Psoas muscle (tissue), 8 donors: Measurements from ENCODE around the gene ARHGAP40. TPM values are rescaled to one million over a fixed set of nuclear protein-coding genes. Genes with fewer than 3 reads are reported as not detected.
A peak's percentile ranks its signal among the peaks of the same experiment; 100 is the strongest.

Experiments
- ATAC-seq, 4 donors: fragments of 200-7000 bp; cut with Tn5 transposase; one replicate each; pipeline ENCODE4 v1.9.1; 2020; ENCODE audit warnings: moderate library complexity in 3 of 4, mild to moderate bottlenecking in 2 of 4
- DNase-seq, 2 donors: peaks; one replicate each; pipeline ENCODE4 v3.0.0-alpha.2; 2020
- H3K27ac ChIP-seq: fragments of 200-600 bp; one replicate; pipeline ENCODE4 v1.8.0; 2022
- H3K27me3 ChIP-seq, 3 donors: fragments of 200-600 bp in 1 of 3; one replicate each; pipeline versions ENCODE4 v1.6.1 to v1.8.0; 2013 to 2022; ENCODE audit warnings: low read length in 2 of 3, mild to moderate bottlenecking in 2 of 3, moderate library complexity in 1 of 3; ENCODE audit not compliant: insufficient read depth in 3 of 3
- H3K36me3 ChIP-seq, 2 donors: fragments of 200-600 bp in 1 of 2; one replicate each; pipeline versions ENCODE4 v1.6.1 to v1.8.0; 2013 to 2022; ENCODE audit warnings: low read depth in 1 of 2, mild to moderate bottlenecking in 1 of 2, moderate library complexity in 1 of 2; ENCODE audit not compliant: insufficient read depth in 1 of 2
- H3K4me1 ChIP-seq: fragments of 200-600 bp; one replicate; pipeline ENCODE4 v1.8.0; 2022
- H3K4me3 ChIP-seq: fragments of 200-600 bp; one replicate; pipeline ENCODE4 v1.8.0; 2022; ENCODE audit warnings: mild to moderate bottlenecking
- H3K9me3 ChIP-seq: fragments of 200-600 bp; one replicate; pipeline ENCODE4 v1.8.0; 2022
- WGBS, 3 donors: extraction: QIAGEN DNeasy Blood & Tissue Kit; methylation state at CpG; one replicate each; pipeline versions ENCODE4 v1.1.6 to v1.1.7; 2013; 5-methylcytosine and 5-hydroxymethylcytosine counted together
- intact Hi-C, 2 donors: fragments of 100-400 bp; cut with DNase I; formaldehyde crosslinking; loops; one replicate each; pipeline versions ENCODE4 v1.11.0 to v1.14.2; 2022
- polyA plus RNA-seq, 3 donors: library from polyadenylated mRNA; stranded (reverse); fragments of 200-250 nt; gene quantifications; one replicate each; pipeline ENCODE4 v1.2.3, GENCODE V29; 2013
- total RNA-seq, 4 donors: library from RNA; stranded (reverse); fragmentation: NEBNext Ultra II Directional in 2 of 4; extraction: Animal tissue kit (Norgen Biotek cat#: 25700) in 2 of 4; gene quantifications; one replicate each; pipeline versions ENCODE4 v1.2.1 to v1.2.4, GENCODE V29; 2021 to 2023
- TF ChIP-seq, protein P1 (sequence below): fragments of 200-600 bp; IDR thresholded peaks from one replicate; pipeline ENCODE4 v1.8.0; 2022; ENCODE audit warnings: antibody characterized with exemption
- donor health status: healthy with polysubstance abuse.
- donor health status: DM: no; HTN: no; CAD: no; lungs with moderate emphysema.
- donor health status: Bipolar disorder and iron deficiency.
- donor health status: healthy.
- donor health status: DM: yes; HTN: yes; CAD: no.
- donor health status: DM: no; HTN: no; CAD: no.
- donor health status: DM: no; HTN: no; CAD: no.
- donor health status: DM: yes; HTN: yes; CAD: no.

ARHGAP40 gene
- total and polyA plus RNA-seq, 7 donors = 0.03 to 0.04 TPM; not detected in 5

GRCh38 chr20:38599410-38599882 lies 2.2 kb upstream of the ARHGAP40 start:
- ATAC-seq (peak in 1 of 4 donors; percentile 39), DNase-seq (peak; percentile 28 to 53)
- Histone ChIP-seq H3K9me3 (no peaks in the 10 kb centered on the region), H3K27me3 (peaks cover 0 to 52% (median 13%) of the 10 kb centered on the region in 3 donors), H3K4me3 (no peak overlapping the region), H3K36me3 (no peaks in the 10 kb centered on the region), H3K27ac (no peak overlapping the region), H3K4me1 (no peaks in the 10 kb centered on the region)
- WGBS, 3 donors = 37 to 44% (median 37%) methylated on average over 9 of the region's 9 CpGs
- intact Hi-C loops = no loop called here
- TF ChIP-seq, protein P1, sequence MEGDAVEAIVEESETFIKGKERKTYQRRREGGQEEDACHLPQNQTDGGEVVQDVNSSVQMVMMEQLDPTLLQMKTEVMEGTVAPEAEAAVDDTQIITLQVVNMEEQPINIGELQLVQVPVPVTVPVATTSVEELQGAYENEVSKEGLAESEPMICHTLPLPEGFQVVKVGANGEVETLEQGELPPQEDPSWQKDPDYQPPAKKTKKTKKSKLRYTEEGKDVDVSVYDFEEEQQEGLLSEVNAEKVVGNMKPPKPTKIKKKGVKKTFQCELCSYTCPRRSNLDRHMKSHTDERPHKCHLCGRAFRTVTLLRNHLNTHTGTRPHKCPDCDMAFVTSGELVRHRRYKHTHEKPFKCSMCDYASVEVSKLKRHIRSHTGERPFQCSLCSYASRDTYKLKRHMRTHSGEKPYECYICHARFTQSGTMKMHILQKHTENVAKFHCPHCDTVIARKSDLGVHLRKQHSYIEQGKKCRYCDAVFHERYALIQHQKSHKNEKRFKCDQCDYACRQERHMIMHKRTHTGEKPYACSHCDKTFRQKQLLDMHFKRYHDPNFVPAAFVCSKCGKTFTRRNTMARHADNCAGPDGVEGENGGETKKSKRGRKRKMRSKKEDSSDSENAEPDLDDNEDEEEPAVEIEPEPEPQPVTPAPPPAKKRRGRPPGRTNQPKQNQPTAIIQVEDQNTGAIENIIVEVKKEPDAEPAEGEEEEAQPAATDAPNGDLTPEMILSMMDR = no peak

DNA sequence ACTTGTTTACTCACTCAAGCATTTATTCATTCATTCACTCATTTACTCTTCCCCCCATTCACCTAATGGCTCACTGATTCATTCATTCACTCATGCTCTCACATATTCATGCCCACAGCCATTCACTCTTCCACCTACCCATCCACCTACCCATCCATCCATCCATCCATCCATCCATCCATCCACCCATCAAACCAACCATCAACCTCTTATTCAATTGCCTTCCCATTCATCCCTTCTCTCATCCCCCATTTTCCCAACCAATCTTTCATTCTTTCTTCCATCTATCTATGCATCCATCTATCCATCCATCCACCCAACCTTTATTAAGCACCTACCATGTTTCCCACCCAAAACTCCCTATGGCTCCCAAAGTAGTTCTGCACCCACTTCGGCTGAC lies 1.6 kb upstream of the ARHGAP40 start:
- Histone ChIP-seq H3K36me3 (no peaks in the 10 kb centered on the region), H3K27me3 (peaks cover 0 to 58% (median 13%) of the 10 kb centered on the region in 3 donors), H3K4me3 (no peak overlapping the region), H3K27ac (no peak overlapping the region), H3K4me1 (no peaks in the 10 kb centered on the region), H3K9me3 (no peaks in the 10 kb centered on the region)
- 96 to 100% (median 97%) methylated on average over 1 of the region's 1 CpG for WGBS, 3 donors
- no peak for ATAC-seq
- no peak for DNase-seq
- TF ChIP-seq, protein P1 = no peak
- intact Hi-C loops = no loop called here

GRCh38 chr20:38602185-38602581 lies 574 bp downstream of the ARHGAP40 start:
- ATAC-seq (no peak), DNase-seq (no peak)
- Histone ChIP-seq H3K36me3 (no peaks in the 10 kb centered on the region), H3K9me3 (no peaks in the 10 kb centered on the region), H3K4me3 (no peak overlapping the region), H3K27me3 (peaks cover 0 to 63% (median 16%) of the 10 kb centered on the region in 3 donors), H3K27ac (no peak overlapping the region), H3K4me1 (no peaks in the 10 kb centered on the region)
- intact Hi-C loops = no loop called here
- 42 to 55% (median 49%) methylated on average over 5 of the region's 5 CpGs for WGBS, 3 donors
- TF ChIP-seq, protein P1 = no peak

- Histone ChIP-seq H3K27ac (no peak overlapping the region), H3K9me3 (no peaks in the 10 kb centered on the region), H3K36me3 (no peaks in the 10 kb centered on the region), H3K4me1 (no peaks in the 10 kb centered on the region), H3K4me3 (no peak overlapping the region), H3K27me3 (peaks cover 0 to 63% (median 16%) of the 10 kb centered on the region in 3 donors)
- ATAC-seq (no peak), DNase-seq (no peak)
- intact Hi-C loops = no loop called here
- TF ChIP-seq, protein P1 = no peak
- WGBS, 3 donors = 71 to 78% (median 77%) methylated on average over 3 of the region's 3 CpGs
Measured at GRCh38 chr20:38603286-38603685, 1.7 kb downstream of the ARHGAP40 start.

- WGBS, 3 donors = 63% methylated on average over 4 of the region's 4 CpGs
- DNase-seq (no peak), ATAC-seq (no peak)
- TF ChIP-seq, protein P1 = no peak
- H3K4me3 ChIP-seq = no peak overlapping the region
- no peaks in the 10 kb centered on the region for H3K9me3 ChIP-seq
- H3K27me3 ChIP-seq = peaks cover 0 to 57% (median 19%) of the 10 kb centered on the region in 3 donors
- H3K36me3 ChIP-seq = no peaks in the 10 kb centered on the region
- intact Hi-C loops = no loop called here
- H3K27ac ChIP-seq = no peak overlapping the region
- H3K4me1 ChIP-seq = no peaks in the 10 kb centered on the region
Measured at GRCh38 chr20:38604873-38605303, 3.3 kb downstream of the ARHGAP40 start.
